Endothelial cell of umbilical vein (primary cell): ENCODE results near the gene EFCAB8. TPM values are rescaled to one million over a fixed set of nuclear protein-coding genes. Genes with fewer than 3 reads are reported as not detected.

Experiments used
- BruUV-seq: library from RNA; stranded (reverse); fragments of 400-500 nt; replicated peaks from 2 replicates; lab custom pipeline; 2021; lab: Mats Ljungman, UMichigan
- CTCF ChIA-PET: fragments of 300-600, 350-600 bp; sonication (Branson Sonifier 250); formaldehyde crosslinking; loops from one replicate; lab custom pipeline; 2021; ENCODE audit warnings: antibody characterized with exemption, inconsistent platforms; lab: Charles Lee
- POLR2A ChIA-PET: fragments of 300-600, 350-600 bp; sonication (Branson Sonifier 250); formaldehyde crosslinking; loops from one replicate; lab custom pipeline; 2021; ENCODE audit warnings: antibody characterized with exemption, inconsistent platforms; lab: Charles Lee
- DNase-seq: peaks from one replicate; pipeline ENCODE4 v3.0.0-alpha.2; 2011; ENCODE audit warnings: low read depth, low spot score
- FAIRE-seq: peaks from 2 replicates; lab custom pipeline; 2011; peaks lifted over from hg19 to GRCh38; lab: Jason Lieb, UNC
- H2AFZ ChIP-seq: 2 replicates; pipeline ENCODE4 v1.6.0; 2012; ENCODE audit warnings: low read depth, low read length, control low read depth, inconsistent platforms
- H3K27ac ChIP-seq: 2 replicates; pipeline ENCODE4 v1.5.1; 2011; ENCODE audit warnings: low read depth, mild to moderate bottlenecking, control low read depth, low read length, moderate library complexity; ENCODE audit not compliant: insufficient read depth
- H3K27me3 ChIP-seq, 2 experiments: 2 replicates each; pipeline versions ENCODE4 v1.6.0 to v1.6.1; 2011; ENCODE audit warnings: low read length in 2 of 2, mixed read lengths in 1 of 2; ENCODE audit not compliant: control insufficient read depth in 2 of 2, insufficient read depth in 2 of 2
- H3K36me3 ChIP-seq, 2 experiments: 2 replicates in 1 of 2; 3 replicates in 1 of 2; pipeline ENCODE4 v1.5.1; 2011; ENCODE audit warnings: low read length in 2 of 2, mild to moderate bottlenecking in 1 of 2, moderate library complexity in 1 of 2; ENCODE audit not compliant: control insufficient read depth in 2 of 2, insufficient read depth in 2 of 2; ENCODE audit errors: extremely low read depth in 1 of 2
- H3K4me1 ChIP-seq: 3 replicates; pipeline ENCODE4 v1.5.1; 2011; ENCODE audit warnings: mild to moderate bottlenecking, low read length; ENCODE audit not compliant: control insufficient read depth, insufficient read depth; ENCODE audit errors: extremely low read depth
- H3K4me2 ChIP-seq: 2 replicates; pipeline ENCODE4 v1.6.1; 2011; ENCODE audit warnings: low read length, control low read depth, mixed read lengths; ENCODE audit not compliant: insufficient read depth
- H3K4me3 ChIP-seq, 3 experiments: fragments of 200-600 bp in 1 of 3; sonication (generic), shearing (Covaris generic) in 1 of 3; replicated peaks in 1 of 3; 2 replicates each; pipeline ENCODE4 v1.5.1; 2011 to 2016; ENCODE audit warnings: control low read depth in 3 of 3, low read length in 3 of 3, mild to moderate bottlenecking in 2 of 3, inconsistent platforms in 1 of 3, low read depth in 1 of 3, moderate library complexity in 1 of 3; ENCODE audit not compliant: insufficient read depth in 1 of 3
- H3K79me2 ChIP-seq: 2 replicates; pipeline ENCODE4 v1.6.0; 2012; ENCODE audit warnings: low read length, inconsistent platforms; ENCODE audit not compliant: control insufficient read depth, insufficient read depth
- H3K9ac ChIP-seq: replicated peaks from 2 replicates; pipeline ENCODE3; 2011; ENCODE audit warnings: low read length, control low read depth; ENCODE audit not compliant: insufficient read depth; ENCODE audit errors: extremely low read depth
- H3K9me1 ChIP-seq: replicated peaks from 3 replicates; pipeline ENCODE4 v1.6.0; 2011; ENCODE audit warnings: mild to moderate bottlenecking, low read length; ENCODE audit not compliant: control insufficient read depth, insufficient read depth; ENCODE audit errors: extremely low read depth
- H3K9me3 ChIP-seq: replicated peaks from 2 replicates; pipeline ENCODE4 v1.5.1; 2012; ENCODE audit warnings: low read length, inconsistent platforms; ENCODE audit not compliant: control insufficient read depth, insufficient read depth
- H4K20me1 ChIP-seq: replicated peaks from 2 replicates; pipeline ENCODE3; 2011; ENCODE audit warnings: mild to moderate bottlenecking, low read length; ENCODE audit not compliant: control insufficient read depth, insufficient read depth; ENCODE audit errors: extremely low read depth
- EZH2 ChIP-seq: IDR thresholded peaks from 2 replicates; pipeline ENCODE4 v1.6.1; 2012; ENCODE audit warnings: borderline replicate concordance, low read depth, mild to moderate bottlenecking, moderate library complexity, low read length, inconsistent platforms; ENCODE audit not compliant: severe bottlenecking
- FOS ChIP-seq: IDR thresholded peaks from 2 replicates; pipeline ENCODE4 v1.6.1; 2011; ENCODE audit warnings: mild to moderate bottlenecking, low read length, moderate library complexity, borderline replicate concordance; ENCODE audit not compliant: insufficient read depth
- GATA2 ChIP-seq: IDR thresholded peaks from 2 replicates; pipeline ENCODE4 v1.7.0; 2011; ENCODE audit warnings: low read depth, mild to moderate bottlenecking, moderate library complexity, mixed read lengths, low read length; ENCODE audit not compliant: insufficient read length, insufficient read depth
- JUN ChIP-seq: IDR thresholded peaks from 2 replicates; pipeline ENCODE4 v1.6.1; 2011; ENCODE audit warnings: borderline replicate concordance, low read depth; ENCODE audit not compliant: insufficient read length, insufficient read depth
- MYC ChIP-seq: IDR thresholded peaks from one replicate; pipeline ENCODE4 v1.6.1; 2011; ENCODE audit warnings: mild to moderate bottlenecking, low read depth, low read length
- POLR2A ChIP-seq: IDR thresholded peaks from 2 replicates; pipeline ENCODE4 v1.6.1; 2012; ENCODE audit warnings: low read depth, mild to moderate bottlenecking, control low read depth, low read length
- POLR2AphosphoS5 ChIP-seq: IDR thresholded peaks from 2 replicates; pipeline ENCODE4 v1.6.1; 2012; ENCODE audit warnings: low read depth, mild to moderate bottlenecking, control low read depth, low read length, moderate library complexity; ENCODE audit not compliant: insufficient read depth
- dilution Hi-C: fragments of 300-500 bp; cut with MboI; formaldehyde crosslinking; loops from one replicate; pipeline ENCODE4 v1.15.0; 2019; ENCODE audit warnings: low sequenced_read_pairs; ENCODE audit not compliant: extremely low pct_ligation_motif_present
- intact Hi-C: fragments of 100-400 bp; cut with micrococcal nuclease; formaldehyde crosslinking; loops from one replicate; pipeline ENCODE4 v1.10.0; 2022
- polyA plus RNA-seq, 4 experiments: library from polyadenylated mRNA; depleted of rRNA in 3 of 4; stranded (reverse) in 3 of 4; unstranded in 1 of 4; fragments of >200 nt; gene quantifications; 2 replicates each; pipeline versions ENCODE4 v1.2.1 to v1.2.3, GENCODE V29; 2011 to 2012; ENCODE audit warnings: missing spikeins in 1 of 4
- total RNA-seq: library from RNA; stranded (reverse); gene quantifications from 2 replicates; pipeline ENCODE4 v1.2.3, GENCODE V29; 2021
- TF ChIP-seq, protein P1 (sequence below), 2 donors: IDR thresholded peaks; 1 replicate in 1 of 2; 2 replicates in 1 of 2; pipeline ENCODE4 v1.5.1; 2011; ENCODE audit warnings: low read length in 2 of 2, mild to moderate bottlenecking in 2 of 2, moderate library complexity in 2 of 2, control low read depth in 1 of 2, inconsistent platforms in 1 of 2, low read depth in 1 of 2; ENCODE audit not compliant: insufficient read depth in 1 of 2; ENCODE audit errors: extremely low read depth in 1 of 2
- TF ChIP-seq, protein P2 (sequence below): IDR thresholded peaks from 2 replicates; pipeline ENCODE4 v1.6.1; 2011; ENCODE audit not compliant: insufficient read depth, insufficient read length

EFCAB8 gene
- total and polyA plus RNA-seq, 2 donors (not counting 3 experiments of a cell fraction or from before 2014, with no cell fraction given): 0.01 to 0.31 TPM

DNA sequence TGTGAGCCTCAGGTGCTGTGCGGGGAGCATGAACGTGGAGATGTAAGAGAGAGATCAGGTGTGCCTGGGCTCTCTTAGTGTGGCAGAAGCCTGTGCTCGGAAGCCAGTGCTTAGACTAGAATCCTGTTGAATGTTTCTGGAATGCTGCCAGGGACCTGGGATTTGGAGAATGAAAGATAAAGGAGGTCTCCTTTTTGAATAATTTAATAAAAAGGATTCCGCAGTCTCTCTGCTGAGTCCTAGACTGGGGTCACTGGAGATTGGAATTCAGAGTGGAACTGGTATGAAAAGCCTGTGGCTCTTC, 18.8 kb upstream of the EFCAB8 start:
- no peaks in the 10 kb centered on the region for H3K9me1 ChIP-seq
- POLR2A ChIA-PET: no interaction called here
- no peak overlapping the region for H3K4me2 ChIP-seq
- TF ChIP-seq EZH2 (no peak), POLR2AphosphoS5 (no peak), JUN (no peak), GATA2 (no peak), MYC (no peak), FOS (no peak), POLR2A (no peak)
- TF ChIP-seq, protein P1, sequence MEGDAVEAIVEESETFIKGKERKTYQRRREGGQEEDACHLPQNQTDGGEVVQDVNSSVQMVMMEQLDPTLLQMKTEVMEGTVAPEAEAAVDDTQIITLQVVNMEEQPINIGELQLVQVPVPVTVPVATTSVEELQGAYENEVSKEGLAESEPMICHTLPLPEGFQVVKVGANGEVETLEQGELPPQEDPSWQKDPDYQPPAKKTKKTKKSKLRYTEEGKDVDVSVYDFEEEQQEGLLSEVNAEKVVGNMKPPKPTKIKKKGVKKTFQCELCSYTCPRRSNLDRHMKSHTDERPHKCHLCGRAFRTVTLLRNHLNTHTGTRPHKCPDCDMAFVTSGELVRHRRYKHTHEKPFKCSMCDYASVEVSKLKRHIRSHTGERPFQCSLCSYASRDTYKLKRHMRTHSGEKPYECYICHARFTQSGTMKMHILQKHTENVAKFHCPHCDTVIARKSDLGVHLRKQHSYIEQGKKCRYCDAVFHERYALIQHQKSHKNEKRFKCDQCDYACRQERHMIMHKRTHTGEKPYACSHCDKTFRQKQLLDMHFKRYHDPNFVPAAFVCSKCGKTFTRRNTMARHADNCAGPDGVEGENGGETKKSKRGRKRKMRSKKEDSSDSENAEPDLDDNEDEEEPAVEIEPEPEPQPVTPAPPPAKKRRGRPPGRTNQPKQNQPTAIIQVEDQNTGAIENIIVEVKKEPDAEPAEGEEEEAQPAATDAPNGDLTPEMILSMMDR (IDR thresholded peaks at IDR 0.05; ENCODE audit: extremely low read depth in 1 of 2, insufficient read depth in 1 of 2, low read depth in 1 of 2, low read length in 2 of 2): no peak
- TF ChIP-seq, protein P2, sequence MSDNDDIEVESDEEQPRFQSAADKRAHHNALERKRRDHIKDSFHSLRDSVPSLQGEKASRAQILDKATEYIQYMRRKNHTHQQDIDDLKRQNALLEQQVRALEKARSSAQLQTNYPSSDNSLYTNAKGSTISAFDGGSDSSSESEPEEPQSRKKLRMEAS: no peak
- dilution Hi-C loops: no loop called here
- H3K9ac ChIP-seq: no peak overlapping the region
- no peaks in the 10 kb centered on the region for H3K9me3 ChIP-seq
- intact Hi-C loops: no loop called here
- H3K4me3 ChIP-seq: no peak overlapping the region
- no peaks in the 10 kb centered on the region for H3K27me3 ChIP-seq
- BruUV-seq: no TSS peak
- FAIRE-seq (no peak), DNase-seq (no peak)
- H4K20me1 ChIP-seq: peaks cover 3% of the 10 kb centered on the region
- H3K79me2 ChIP-seq: peaks cover 74% of the 10 kb centered on the region
- H2AFZ ChIP-seq: no peak overlapping the region
- H3K4me1 ChIP-seq: no peaks in the 10 kb centered on the region
- CTCF ChIA-PET: no interaction called here
- no peak overlapping the region for H3K27ac ChIP-seq
- peaks cover 16 to 20% of the 10 kb centered on the region in 2 experiments for H3K36me3 ChIP-seq
